SU-DHL-6 (cell line): ENCODE measurements around the gene TSHZ3.

ENCODE experiments used
- EZH2phosphoT487 ChIP-seq: fragments of 200-600 bp; sonication (generic), shearing (Covaris generic); conservative IDR thresholded peaks from 2 replicates; pipeline ENCODE4 v1.6.1; 2018; ENCODE audit warnings: mild to moderate bottlenecking, antibody characterized with exemption, low read length, moderate library complexity, mixed read lengths
- TF ChIP-seq, protein P1 (sequence below): fragments of 200-600 bp; sonication (generic); IDR thresholded peaks from one replicate; pipeline ENCODE4 v1.5.1; 2017; ENCODE audit warnings: antibody characterized with exemption, mild to moderate bottlenecking, low read length, moderate library complexity; ENCODE audit not compliant: insufficient read depth, poor library complexity, severe bottlenecking

- TF ChIP-seq, protein P1, sequence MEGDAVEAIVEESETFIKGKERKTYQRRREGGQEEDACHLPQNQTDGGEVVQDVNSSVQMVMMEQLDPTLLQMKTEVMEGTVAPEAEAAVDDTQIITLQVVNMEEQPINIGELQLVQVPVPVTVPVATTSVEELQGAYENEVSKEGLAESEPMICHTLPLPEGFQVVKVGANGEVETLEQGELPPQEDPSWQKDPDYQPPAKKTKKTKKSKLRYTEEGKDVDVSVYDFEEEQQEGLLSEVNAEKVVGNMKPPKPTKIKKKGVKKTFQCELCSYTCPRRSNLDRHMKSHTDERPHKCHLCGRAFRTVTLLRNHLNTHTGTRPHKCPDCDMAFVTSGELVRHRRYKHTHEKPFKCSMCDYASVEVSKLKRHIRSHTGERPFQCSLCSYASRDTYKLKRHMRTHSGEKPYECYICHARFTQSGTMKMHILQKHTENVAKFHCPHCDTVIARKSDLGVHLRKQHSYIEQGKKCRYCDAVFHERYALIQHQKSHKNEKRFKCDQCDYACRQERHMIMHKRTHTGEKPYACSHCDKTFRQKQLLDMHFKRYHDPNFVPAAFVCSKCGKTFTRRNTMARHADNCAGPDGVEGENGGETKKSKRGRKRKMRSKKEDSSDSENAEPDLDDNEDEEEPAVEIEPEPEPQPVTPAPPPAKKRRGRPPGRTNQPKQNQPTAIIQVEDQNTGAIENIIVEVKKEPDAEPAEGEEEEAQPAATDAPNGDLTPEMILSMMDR, result no peak
- no peak for TF ChIP-seq EZH2phosphoT487
Observed at GRCh38 chr19:31278555-31279435, 70.4 kb downstream of the TSHZ3 start.
